SH-SY5Y (cell line): ENCODE data around the gene CDO1.

ENCODE experiments used
- GATA2 ChIP-seq: IDR thresholded peaks from 2 replicates; pipeline ENCODE4 v1.6.1; 2011; ENCODE audit warnings: mild to moderate bottlenecking, low read depth, low read length
- GATA3 ChIP-seq: IDR thresholded peaks from 2 replicates; pipeline ENCODE4 v1.6.1; 2011; ENCODE audit warnings: low read depth, mild to moderate bottlenecking, low read length, moderate library complexity

CDO1 gene

GRCh38 chr5:115842089-115842935 is 25.9 kb upstream of the CDO1 start:
- TF ChIP-seq GATA2 (no peak), GATA3 (no peak)

- TF ChIP-seq GATA2 (peak; percentile 86), GATA3 (no peak)
Observed at GRCh38 chr5:115841382-115842088, 25.1 kb upstream of the CDO1 start, which contains the start of the genes AP3S1 and ATG12. TSS of gene AP3S1 (plus strand) at chr5:115841935. CDS start at chr5:115842038, 103 bp downstream. TSS of gene ATG12 (minus strand) at chr5:115841565. CDS start at chr5:115841552, 13 bp downstream.

DNA sequence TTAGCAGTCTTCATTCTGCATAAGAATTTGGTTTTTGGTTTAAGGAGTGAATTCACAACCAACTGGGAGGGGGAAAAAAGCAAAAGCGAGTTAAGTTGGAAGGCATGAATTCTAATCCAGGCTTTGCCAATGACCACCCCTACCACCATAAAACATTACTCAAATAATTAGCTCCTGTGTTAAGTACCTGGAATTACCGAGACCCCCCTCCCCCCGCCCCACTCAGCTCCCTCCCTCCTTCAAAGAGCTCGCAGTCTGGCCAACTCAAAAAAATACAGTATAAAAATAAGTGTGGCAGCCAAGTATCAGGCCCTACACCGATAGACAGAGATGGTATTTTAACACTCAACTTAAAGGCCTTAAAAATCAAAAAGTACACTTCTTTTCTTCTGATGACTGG is 24.4 kb upstream of the CDO1 start:
- TF ChIP-seq GATA3 (no peak), GATA2 (no peak)

GRCh38 chr5:115838885-115839518 is 22.5 kb upstream of the CDO1 start:
- TF ChIP-seq GATA2 (no peak), GATA3 (no peak)

- no peak for TF ChIP-seq GATA2
Observed at GRCh38 chr5:115835481-115835880, 19.0 kb upstream of the CDO1 start.

DNA sequence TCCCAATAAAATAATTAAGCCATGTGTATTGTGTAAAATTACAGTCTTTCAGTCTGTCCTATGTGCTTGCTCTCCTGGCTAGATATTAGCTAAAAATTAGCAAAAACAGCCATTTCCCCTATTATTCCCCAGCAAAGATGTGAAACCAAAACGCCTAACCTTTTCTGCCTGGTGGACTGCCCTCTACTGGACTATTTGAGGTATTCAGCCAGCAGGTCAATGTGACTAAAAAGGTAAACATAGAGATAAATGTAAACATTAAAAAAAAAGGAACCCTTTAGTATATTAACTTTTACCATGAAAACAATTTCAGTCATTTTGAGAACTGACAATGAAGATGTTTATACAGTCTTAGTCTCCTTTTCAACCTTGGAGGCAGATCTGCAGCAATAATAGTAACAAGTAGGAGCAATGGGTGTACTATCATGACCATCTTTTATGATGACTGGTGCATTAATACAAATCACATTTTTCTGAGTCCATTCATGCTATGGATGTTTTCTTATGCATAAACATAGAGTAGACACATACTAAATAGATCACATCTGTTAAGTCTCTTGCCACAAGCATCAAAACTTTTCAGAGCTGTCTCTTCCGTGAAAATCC is 14.8 kb upstream of the CDO1 start:
- TF ChIP-seq GATA2 (no peak), GATA3 (no peak)

DNA sequence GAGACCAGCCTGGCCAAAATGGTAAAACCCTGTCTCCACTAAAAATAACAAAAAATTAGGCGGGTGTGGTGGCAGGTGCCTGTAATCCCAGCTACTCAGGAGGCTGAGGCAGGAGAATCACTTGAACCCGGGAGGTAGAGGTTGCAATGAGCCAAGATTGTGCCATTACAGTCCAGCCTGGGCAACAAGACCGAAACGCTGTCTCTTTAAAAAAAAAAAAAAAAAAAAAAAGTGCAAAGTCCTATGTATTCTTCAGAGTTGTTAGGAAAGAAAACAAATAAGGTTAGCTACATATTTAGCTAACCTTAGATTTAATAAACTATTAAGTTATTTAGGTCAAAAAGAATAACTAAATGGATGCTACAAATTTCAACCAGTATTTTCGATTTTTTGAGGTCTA is 13.5 kb upstream of the CDO1 start:
- no peak for TF ChIP-seq GATA2
- TF ChIP-seq GATA3, result no peak

DNA sequence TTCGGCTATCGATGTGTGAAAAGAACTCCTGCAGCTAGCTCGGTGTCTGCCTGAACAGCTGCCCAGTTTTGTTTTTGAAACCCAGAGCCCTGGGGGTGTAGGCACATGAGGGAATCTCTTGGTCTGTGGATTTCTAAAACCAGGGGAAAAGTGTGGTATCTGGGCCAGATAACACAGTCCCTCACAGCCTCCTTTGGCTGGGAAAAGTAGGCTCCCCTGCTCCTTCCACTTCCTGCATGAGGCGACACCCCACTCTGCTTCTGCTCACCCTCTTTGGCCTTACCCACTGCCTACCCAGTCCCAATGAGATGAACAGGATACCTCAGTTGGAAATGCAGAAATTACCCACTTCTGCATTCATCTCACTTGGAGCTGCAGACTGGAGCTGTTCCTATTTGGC is 9.5 kb upstream of the CDO1 start:
- TF ChIP-seq GATA2 (no peak), GATA3 (no peak)

- no peak for TF ChIP-seq GATA3
- TF ChIP-seq GATA2, result no peak
Observed at GRCh38 chr5:115820846-115821245, 4.4 kb upstream of the CDO1 start.

- TF ChIP-seq GATA3 (no peak), GATA2 (no peak)
Observed at GRCh38 chr5:115818821-115819220, 2.4 kb upstream of the CDO1 start.

GRCh38 chr5:115817386-115817785 is 927 bp upstream of the CDO1 start:
- TF ChIP-seq GATA3 (no peak), GATA2 (no peak)

- TF ChIP-seq GATA3 (no peak), GATA2 (no peak)
Observed at GRCh38 chr5:115815693-115816225, 700 bp downstream of the CDO1 start.

DNA sequence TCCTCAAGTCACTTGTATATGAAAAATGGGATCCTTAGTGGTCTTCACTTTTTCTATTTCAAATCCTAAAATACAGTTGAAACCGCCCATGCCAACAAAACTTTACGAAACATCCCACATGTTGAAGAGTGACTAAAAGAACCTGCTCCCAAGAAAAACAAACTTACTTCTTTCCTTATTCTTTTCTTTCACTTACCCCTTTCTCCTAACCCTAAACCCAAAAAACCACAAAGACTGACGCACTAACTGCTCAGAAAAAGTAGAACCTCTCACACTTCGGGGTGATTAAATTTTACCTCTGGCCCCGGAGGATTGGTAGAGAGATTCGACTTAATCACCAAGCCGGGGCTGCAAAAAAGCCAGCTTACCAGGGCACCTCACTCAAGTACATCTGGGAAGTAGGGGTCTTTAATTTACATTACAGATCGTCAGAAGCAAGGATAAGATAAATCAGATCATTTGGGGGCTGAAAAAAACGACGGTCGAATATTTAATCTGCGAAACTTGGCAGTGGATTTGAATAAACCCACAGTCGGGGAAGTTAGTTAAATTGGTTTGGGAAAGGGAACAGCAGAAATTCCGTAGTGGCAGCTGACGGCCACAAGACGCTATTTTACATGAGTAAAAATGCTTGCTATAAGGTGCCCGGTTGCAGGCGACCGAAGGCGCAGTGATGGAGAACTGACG is 1.3 kb downstream of the CDO1 start:
- TF ChIP-seq GATA3 (no peak), GATA2 (no peak)
